ENCODE results near the gene EHD4.

Gene EHD4

GRCh38 chr15:41856262-41856661 lies 116.1 kb downstream of the EHD4 start:
- no peaks in the 10 kb centered on the region for H3K9me2 ChIP-seq (replicated peaks; ENCODE audit: low read depth, low read length)
- H3K4me1 ChIP-seq (ENCODE audit: insufficient read depth, low read length, poor library complexity, severe bottlenecking): peaks cover 11% of the 10 kb centered on the region
- no peaks in the 10 kb centered on the region for H3F3A ChIP-seq (ENCODE audit: low read depth)
- no peak overlapping the region for H3K4me3 ChIP-seq (ENCODE audit: low read length, poor library complexity, severe bottlenecking)
- H4K20me1 ChIP-seq (ENCODE audit: insufficient read depth, low read length, poor library complexity, severe bottlenecking): no peaks in the 10 kb centered on the region
- no peaks in the 10 kb centered on the region for H3K36me3 ChIP-seq (ENCODE audit: insufficient read depth, low read length)
- no peaks in the 10 kb centered on the region for H3K79me2 ChIP-seq (ENCODE audit: insufficient read depth, low read length)
- no peaks in the 10 kb centered on the region for H3K9me3 ChIP-seq (ENCODE audit: insufficient read depth, low read depth, low read length)
- H3K27me3 ChIP-seq (ENCODE audit: insufficient read depth, low read length, poor library complexity, severe bottlenecking): no peaks in the 10 kb centered on the region
- H3K4me2 ChIP-seq (ENCODE audit: low read depth, low read length, poor library complexity, severe bottlenecking): no peak overlapping the region
- no peak overlapping the region for H3K9ac ChIP-seq (ENCODE audit: low read depth, low read length, poor library complexity, severe bottlenecking)
- no peak for TF ChIP-seq EZH2phosphoT487 (IDR thresholded peaks at IDR 0.05; ENCODE audit: borderline replicate concordance)
- TF ChIP-seq, protein P1, sequence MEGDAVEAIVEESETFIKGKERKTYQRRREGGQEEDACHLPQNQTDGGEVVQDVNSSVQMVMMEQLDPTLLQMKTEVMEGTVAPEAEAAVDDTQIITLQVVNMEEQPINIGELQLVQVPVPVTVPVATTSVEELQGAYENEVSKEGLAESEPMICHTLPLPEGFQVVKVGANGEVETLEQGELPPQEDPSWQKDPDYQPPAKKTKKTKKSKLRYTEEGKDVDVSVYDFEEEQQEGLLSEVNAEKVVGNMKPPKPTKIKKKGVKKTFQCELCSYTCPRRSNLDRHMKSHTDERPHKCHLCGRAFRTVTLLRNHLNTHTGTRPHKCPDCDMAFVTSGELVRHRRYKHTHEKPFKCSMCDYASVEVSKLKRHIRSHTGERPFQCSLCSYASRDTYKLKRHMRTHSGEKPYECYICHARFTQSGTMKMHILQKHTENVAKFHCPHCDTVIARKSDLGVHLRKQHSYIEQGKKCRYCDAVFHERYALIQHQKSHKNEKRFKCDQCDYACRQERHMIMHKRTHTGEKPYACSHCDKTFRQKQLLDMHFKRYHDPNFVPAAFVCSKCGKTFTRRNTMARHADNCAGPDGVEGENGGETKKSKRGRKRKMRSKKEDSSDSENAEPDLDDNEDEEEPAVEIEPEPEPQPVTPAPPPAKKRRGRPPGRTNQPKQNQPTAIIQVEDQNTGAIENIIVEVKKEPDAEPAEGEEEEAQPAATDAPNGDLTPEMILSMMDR (conservative IDR thresholded peaks at IDR 0.05; ENCODE audit: low read length): no peak
- no peak overlapping the region for H2AFZ ChIP-seq (ENCODE audit: low read length)

GRCh38 chr15:41855261-41855961 lies 116.9 kb downstream of the EHD4 start:
- Histone ChIP-seq H3K27me3 (ENCODE audit: insufficient read depth, low read length, poor library complexity, severe bottlenecking) (no peaks in the 10 kb centered on the region), H2AFZ (ENCODE audit: low read length) (no peak overlapping the region), H3K9me2 (replicated peaks; ENCODE audit: low read depth, low read length) (no peaks in the 10 kb centered on the region), H3K9me3 (ENCODE audit: insufficient read depth, low read depth, low read length) (no peaks in the 10 kb centered on the region), H3K4me1 (ENCODE audit: insufficient read depth, low read length, poor library complexity, severe bottlenecking) (peaks cover 7% of the 10 kb centered on the region), H4K20me1 (ENCODE audit: insufficient read depth, low read length, poor library complexity, severe bottlenecking) (no peaks in the 10 kb centered on the region), H3K36me3 (ENCODE audit: insufficient read depth, low read length) (no peaks in the 10 kb centered on the region), H3K79me2 (ENCODE audit: insufficient read depth, low read length) (no peaks in the 10 kb centered on the region), H3K4me2 (ENCODE audit: low read depth, low read length, poor library complexity, severe bottlenecking) (no peak overlapping the region), H3F3A (ENCODE audit: low read depth) (no peaks in the 10 kb centered on the region), H3K4me3 (ENCODE audit: low read length, poor library complexity, severe bottlenecking) (no peak overlapping the region), H3K9ac (ENCODE audit: low read depth, low read length, poor library complexity, severe bottlenecking) (no peak overlapping the region)
- TF ChIP-seq EZH2phosphoT487 (IDR thresholded peaks at IDR 0.05; ENCODE audit: borderline replicate concordance): no peak
- TF ChIP-seq, protein P1 (conservative IDR thresholded peaks at IDR 0.05; ENCODE audit: low read length): no peak

DNA sequence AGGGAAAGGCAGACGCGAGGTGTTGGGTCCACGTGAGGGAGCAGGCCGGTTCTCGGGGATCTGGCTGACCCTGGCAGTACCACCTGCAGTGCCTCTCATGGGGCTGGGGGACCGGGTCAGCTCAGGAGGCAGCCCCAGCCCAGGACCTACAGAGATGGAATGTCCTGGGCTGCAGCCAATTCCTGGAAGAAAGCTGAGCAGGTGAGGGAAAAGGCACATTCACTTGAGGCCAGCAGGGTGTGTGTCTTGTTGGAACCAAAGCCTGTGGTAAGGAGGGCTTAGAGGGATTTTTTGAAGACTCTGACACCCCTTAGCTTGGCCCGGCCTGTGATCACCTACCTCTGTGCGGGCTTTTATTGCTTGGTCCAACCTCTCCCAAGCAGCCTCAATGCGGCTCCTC lies 117.9 kb downstream of the EHD4 start:
- TF ChIP-seq, protein P1 (conservative IDR thresholded peaks at IDR 0.05; ENCODE audit: low read length): no peak
- TF ChIP-seq EZH2phosphoT487 (IDR thresholded peaks at IDR 0.05; ENCODE audit: borderline replicate concordance): no peak
- Histone ChIP-seq H3K4me3 (ENCODE audit: low read length, poor library complexity, severe bottlenecking) (no peak overlapping the region), H3K36me3 (ENCODE audit: insufficient read depth, low read length) (no peaks in the 10 kb centered on the region), H3K79me2 (ENCODE audit: insufficient read depth, low read length) (no peaks in the 10 kb centered on the region), H3F3A (ENCODE audit: low read depth) (no peaks in the 10 kb centered on the region), H3K9ac (ENCODE audit: low read depth, low read length, poor library complexity, severe bottlenecking) (no peak overlapping the region), H3K4me1 (ENCODE audit: insufficient read depth, low read length, poor library complexity, severe bottlenecking) (no peaks in the 10 kb centered on the region), H3K27me3 (ENCODE audit: insufficient read depth, low read length, poor library complexity, severe bottlenecking) (no peaks in the 10 kb centered on the region), H2AFZ (ENCODE audit: low read length) (no peak overlapping the region), H4K20me1 (ENCODE audit: insufficient read depth, low read length, poor library complexity, severe bottlenecking) (no peaks in the 10 kb centered on the region), H3K9me2 (replicated peaks; ENCODE audit: low read depth, low read length) (no peaks in the 10 kb centered on the region), H3K4me2 (ENCODE audit: low read depth, low read length, poor library complexity, severe bottlenecking) (no peak overlapping the region), H3K9me3 (ENCODE audit: insufficient read depth, low read depth, low read length) (no peaks in the 10 kb centered on the region)

Data from Loucy (cell line).